ENCODE measurements around the gene SLC12A9.
"Not testable (repeated sequence)": the region's sequence is repeated elsewhere in the genome, so short reads cannot be mapped to it uniquely, and the experiment has no call there.

SLC12A9 gene

GRCh38 chr7:100808354-100808875, 44.1 kb upstream of the SLC12A9 start:
- H3K9me3 ChIP-seq = no peaks in the 10 kb centered on the region
- no peak overlapping the region for H3K4me3 ChIP-seq (ENCODE audit: low read depth, low read length)
- H3K27me3 ChIP-seq = no peaks in the 10 kb centered on the region; the same call in 1 of the 2 replicates
- DNase-seq = no peak
- no peaks in the 10 kb centered on the region for H3K36me3 ChIP-seq
- TF ChIP-seq CTCF (IDR thresholded peaks at IDR 0.05; ENCODE audit: low read depth, low read length) = no peak
- peaks cover 3% of the 10 kb centered on the region for H3K4me1 ChIP-seq

- Histone ChIP-seq H3K27me3 (no peaks in the 10 kb centered on the region; the same call in 1 of the 2 replicates), H3K4me3 (ENCODE audit: low read depth, low read length) (no peak overlapping the region), H3K36me3 (no peaks in the 10 kb centered on the region), H3K4me1 (no peaks in the 10 kb centered on the region), H3K9me3 (no peaks in the 10 kb centered on the region; the same call in 1 of the 2 replicates)
- TF ChIP-seq CTCF (IDR thresholded peaks at IDR 0.05; ENCODE audit: low read depth, low read length) = no peak
- no peak for DNase-seq
These were observed 41.0 kb upstream of the SLC12A9 start for GRCh38 chr7:100811480-100811879.

GRCh38 chr7:100812729-100813128, 39.8 kb upstream of the SLC12A9 start:
- Histone ChIP-seq H3K4me3 (ENCODE audit: low read depth, low read length) (no peak overlapping the region), H3K9me3 (no peaks in the 10 kb centered on the region; the same call in 1 of the 2 replicates), H3K36me3 (no peaks in the 10 kb centered on the region), H3K4me1 (no peaks in the 10 kb centered on the region), H3K27me3 (no peaks in the 10 kb centered on the region; the same call in 1 of the 2 replicates)
- DNase-seq = no peak
- TF ChIP-seq CTCF (IDR thresholded peaks at IDR 0.05; ENCODE audit: low read depth, low read length) = no peak

- H3K4me1 ChIP-seq; DNase-seq; H3K9me3 ChIP-seq; H3K4me3 ChIP-seq (ENCODE audit: low read depth, low read length); H3K36me3 ChIP-seq; H3K27me3 ChIP-seq: not testable (repeated sequence)
These were observed 36.0 kb upstream of the SLC12A9 start for GRCh38 chr7:100816515-100816914.

- no peak for TF ChIP-seq CTCF (IDR thresholded peaks at IDR 0.05; ENCODE audit: low read depth, low read length)
- Histone ChIP-seq H3K4me3 (ENCODE audit: low read depth, low read length) (no peak overlapping the region), H3K27me3 (no peaks in the 10 kb centered on the region), H3K4me1 (no peaks in the 10 kb centered on the region), H3K9me3 (no peaks in the 10 kb centered on the region; the same call in 1 of the 2 replicates), H3K36me3 (no peaks in the 10 kb centered on the region)
- DNase-seq = no peak
These were observed 35.4 kb upstream of the SLC12A9 start for GRCh38 chr7:100817097-100817496.

- Histone ChIP-seq H3K27me3 (no peaks in the 10 kb centered on the region), H3K4me1 (no peaks in the 10 kb centered on the region), H3K9me3 (no peaks in the 10 kb centered on the region; the same call in 1 of the 2 replicates), H3K4me3 (ENCODE audit: low read depth, low read length) (no peak overlapping the region), H3K36me3 (no peaks in the 10 kb centered on the region)
- no peak for DNase-seq
- no peak for TF ChIP-seq CTCF (IDR thresholded peaks at IDR 0.05; ENCODE audit: low read depth, low read length)
These were observed 34.1 kb upstream of the SLC12A9 start for GRCh38 chr7:100818366-100818765.

Data from BE2C (cell line).